Loucy (cell line): ENCODE data around the gene LYL1.

Source experiments
- EZH2phosphoT487 ChIP-seq: fragments of 200-600 bp; IDR thresholded peaks from 2 replicates; pipeline ENCODE4 v1.6.1; 2018; ENCODE audit warnings: antibody characterized with exemption, mild to moderate bottlenecking, moderate library complexity, borderline replicate concordance
- TF ChIP-seq, protein P1 (sequence below): fragments of 200-600 bp; sonication (generic); conservative IDR thresholded peaks from 2 replicates; pipeline ENCODE4 v1.5.1; 2014; ENCODE audit warnings: mild to moderate bottlenecking, antibody characterized with exemption, low read length

DNA sequence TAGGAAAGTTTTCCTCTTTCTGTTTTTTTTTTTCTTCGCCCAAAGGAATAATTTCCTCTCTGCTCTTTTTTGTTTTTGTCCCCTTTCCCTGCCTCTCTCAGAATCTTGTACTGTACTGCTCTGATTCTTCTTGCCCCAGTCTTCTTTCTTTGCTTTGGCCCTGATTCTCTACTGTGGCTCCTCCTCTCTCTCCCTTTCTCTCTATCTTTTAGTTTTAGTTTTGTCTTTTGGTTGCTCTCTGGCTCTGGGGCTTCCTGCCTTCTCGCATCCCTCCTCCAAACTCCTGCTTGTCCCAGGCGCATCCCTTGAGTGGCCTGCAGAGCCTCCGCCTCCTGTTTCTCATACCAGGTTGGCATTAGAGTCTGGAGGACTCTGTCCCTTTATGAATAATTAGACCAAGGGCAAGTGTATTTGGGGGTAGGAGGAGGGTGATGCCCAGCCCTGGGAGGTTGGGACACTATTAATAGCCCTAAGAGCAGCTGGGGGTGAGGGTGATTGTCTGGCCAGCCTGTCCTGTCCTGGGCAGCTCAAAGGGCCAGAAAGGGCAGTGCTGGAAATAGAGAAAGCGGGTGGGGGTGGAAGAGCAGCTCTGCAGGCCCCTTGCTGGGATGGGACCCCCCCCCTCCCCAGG lies 39.1 kb downstream of the LYL1 start:
- TF ChIP-seq, protein P1, sequence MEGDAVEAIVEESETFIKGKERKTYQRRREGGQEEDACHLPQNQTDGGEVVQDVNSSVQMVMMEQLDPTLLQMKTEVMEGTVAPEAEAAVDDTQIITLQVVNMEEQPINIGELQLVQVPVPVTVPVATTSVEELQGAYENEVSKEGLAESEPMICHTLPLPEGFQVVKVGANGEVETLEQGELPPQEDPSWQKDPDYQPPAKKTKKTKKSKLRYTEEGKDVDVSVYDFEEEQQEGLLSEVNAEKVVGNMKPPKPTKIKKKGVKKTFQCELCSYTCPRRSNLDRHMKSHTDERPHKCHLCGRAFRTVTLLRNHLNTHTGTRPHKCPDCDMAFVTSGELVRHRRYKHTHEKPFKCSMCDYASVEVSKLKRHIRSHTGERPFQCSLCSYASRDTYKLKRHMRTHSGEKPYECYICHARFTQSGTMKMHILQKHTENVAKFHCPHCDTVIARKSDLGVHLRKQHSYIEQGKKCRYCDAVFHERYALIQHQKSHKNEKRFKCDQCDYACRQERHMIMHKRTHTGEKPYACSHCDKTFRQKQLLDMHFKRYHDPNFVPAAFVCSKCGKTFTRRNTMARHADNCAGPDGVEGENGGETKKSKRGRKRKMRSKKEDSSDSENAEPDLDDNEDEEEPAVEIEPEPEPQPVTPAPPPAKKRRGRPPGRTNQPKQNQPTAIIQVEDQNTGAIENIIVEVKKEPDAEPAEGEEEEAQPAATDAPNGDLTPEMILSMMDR, result no peak
- TF ChIP-seq EZH2phosphoT487, result no peak
